B cell (primary cell): ENCODE measurements around the gene LIN52. TPM values are rescaled to one million over a fixed set of nuclear protein-coding genes. Genes with fewer than 3 reads are reported as not detected.

Experiments used
- ATAC-seq: fragments of 200-7000 bp; cut with Tn5 transposase; one replicate; pipeline ENCODE4 v1.10.0; 2021; ENCODE audit warnings: low read depth, mild to moderate bottlenecking, moderate number of reproducible peaks, moderate library complexity
- CTCF ChIA-PET: fragments of 350-600 bp; sonication (Branson Sonifier 250); formaldehyde crosslinking; loops from one replicate; lab custom pipeline; 2021; ENCODE audit warnings: antibody characterized with exemption, inconsistent platforms; lab: Charles Lee
- POLR2A ChIA-PET: fragments of 350-600 bp; sonication (Branson Sonifier 250); formaldehyde crosslinking; loops from one replicate; lab custom pipeline; 2021; ENCODE audit warnings: antibody characterized with exemption; lab: Charles Lee
- DNase-seq: peaks from one replicate; pipeline ENCODE4 v3.0.0; 2013
- H2AFZ ChIP-seq: 2 replicates; pipeline ENCODE4 v1.6.1; 2012; ENCODE audit warnings: mild to moderate bottlenecking, low read depth, low read length; ENCODE audit not compliant: insufficient read depth, poor library complexity, severe bottlenecking
- H3K27ac ChIP-seq, 2 donors: 1 replicate in 1 of 2; 2 replicates in 1 of 2; pipeline ENCODE4 v1.5.1; 2012 to 2013; ENCODE audit warnings: low read length in 2 of 2, mild to moderate bottlenecking in 2 of 2, moderate library complexity in 1 of 2
- H3K27me3 ChIP-seq, 4 experiments: fragments of 200-600 bp in 1 of 4; sonication (generic) in 1 of 4; replicated peaks in 1 of 4; 1 replicate in 2 of 4; 2 replicates in 2 of 4; pipeline versions ENCODE4 v1.6.1 to v1.7.0; 2013 to 2016; ENCODE audit warnings: low read length in 3 of 4, mild to moderate bottlenecking in 2 of 4, mixed read lengths in 1 of 4, moderate library complexity in 1 of 4; ENCODE audit not compliant: insufficient read depth in 4 of 4, control insufficient read depth in 3 of 4; ENCODE audit errors: control extremely low read depth in 1 of 4
- H3K36me3 ChIP-seq, 2 experiments: replicated peaks in 1 of 2; 1 replicate in 1 of 2; 2 replicates in 1 of 2; pipeline versions ENCODE4 v1.6.1 to v1.7.1; 2013; ENCODE audit warnings: low read length in 1 of 2; ENCODE audit not compliant: insufficient read depth in 2 of 2, control insufficient read depth in 1 of 2; ENCODE audit errors: control extremely low read depth in 1 of 2, extremely low read depth in 1 of 2
- H3K4me1 ChIP-seq, 2 donors: fragments of 200-600 bp in 1 of 2; sonication (generic) in 1 of 2; 1 replicate in 1 of 2; 2 replicates in 1 of 2; pipeline versions ENCODE4 v1.5.1 to v1.6.1; 2013 to 2017; ENCODE audit warnings: low read length in 2 of 2; ENCODE audit not compliant: control insufficient read depth in 2 of 2, insufficient read depth in 2 of 2
- H3K4me2 ChIP-seq: replicated peaks from 2 replicates; pipeline ENCODE3; 2012; ENCODE audit warnings: mild to moderate bottlenecking, low read depth, low read length; ENCODE audit not compliant: poor library complexity, severe bottlenecking
- H3K4me3 ChIP-seq, 5 experiments: fragments of 200-600 bp in 1 of 5; sonication (generic) in 1 of 5; 1 replicate in 3 of 5; 2 replicates in 2 of 5; pipeline versions ENCODE4 v1.5.1 to v1.7.0; 2011 to 2016; ENCODE audit warnings: low read length in 4 of 5, mild to moderate bottlenecking in 4 of 5, low read depth in 2 of 5, control low read depth in 1 of 5, moderate library complexity in 1 of 5; ENCODE audit not compliant: insufficient read depth in 1 of 5; ENCODE audit errors: control extremely low read depth in 1 of 5, extremely low read depth in 1 of 5
- H3K79me2 ChIP-seq: fragments of 200-600 bp; sonication (generic); one replicate; pipeline ENCODE4 v1.6.0; 2016; ENCODE audit warnings: low read length; ENCODE audit not compliant: control insufficient read depth, insufficient read depth
- H3K9ac ChIP-seq: fragments of 200-600 bp; sonication (generic); 2 replicates; pipeline ENCODE4 v1.6.1; 2017; ENCODE audit warnings: mild to moderate bottlenecking, low read length, moderate library complexity
- H3K9me3 ChIP-seq, 3 donors: one replicate each; pipeline versions ENCODE4 v1.6.1 to v1.7.1; 2013; ENCODE audit warnings: low read length in 2 of 3; ENCODE audit not compliant: control insufficient read depth in 2 of 3, insufficient read depth in 1 of 3; ENCODE audit errors: control extremely low read depth in 1 of 3
- H4K20me1 ChIP-seq: 2 replicates; pipeline ENCODE4 v1.6.0; 2012; ENCODE audit warnings: mild to moderate bottlenecking, low read length; ENCODE audit not compliant: insufficient read depth, control insufficient read depth, poor library complexity, severe bottlenecking
- H3K27ac Mint-ChIP-seq: one replicate; pipeline ENCODE4 v1.8.0; 2021; ENCODE audit warnings: mixed read lengths
- H3K27me3 Mint-ChIP-seq: one replicate; pipeline ENCODE4 v1.8.0; 2021; ENCODE audit warnings: mixed read lengths
- H3K4me1 Mint-ChIP-seq: one replicate; pipeline ENCODE4 v1.8.0; 2021; ENCODE audit warnings: mixed read lengths
- H3K4me3 Mint-ChIP-seq: one replicate; pipeline ENCODE4 v1.8.0; 2021; ENCODE audit warnings: mixed read lengths
- H3K9me3 Mint-ChIP-seq: one replicate; pipeline ENCODE4 v1.8.0; 2022; ENCODE audit warnings: mixed read lengths; ENCODE audit not compliant: insufficient read depth
- EZH2 ChIP-seq: IDR thresholded peaks from 2 replicates; pipeline ENCODE4 v1.6.1; 2012; ENCODE audit warnings: borderline replicate concordance, low read depth, mild to moderate bottlenecking, moderate library complexity, low read length; ENCODE audit not compliant: insufficient read depth, poor library complexity, severe bottlenecking
- WGBS: methylation state at CpG from one replicate; pipeline ENCODE4 v1.1.5; 2013; ENCODE audit warnings: missing lambda C conversion rate; ENCODE audit not compliant: insufficient coverage; 5-methylcytosine and 5-hydroxymethylcytosine counted together
- intact Hi-C: fragments of 100-400 bp; cut with micrococcal nuclease; formaldehyde crosslinking; loops from one replicate; pipeline ENCODE4 v1.10.0; 2022
- polyA plus RNA-seq: library from polyadenylated mRNA; depleted of rRNA; stranded (reverse); fragments of >200 nt; gene quantifications from 2 replicates; pipeline ENCODE4 v1.2.3, GENCODE V29; 2012
- total RNA-seq, 2 donors: library from RNA; stranded (reverse); fragments of 120-200 nt in 1 of 2; gene quantifications; 1 replicate in 1 of 2; 2 replicates in 1 of 2; pipeline versions ENCODE4 v1.2.3 to v1.2.4, GENCODE V29; 2013 to 2022
- TF ChIP-seq, protein P1 (sequence below): fragments of 200-600 bp; IDR thresholded peaks from one replicate; pipeline ENCODE4 v1.8.0; 2022; ENCODE audit warnings: antibody characterized with exemption, mild to moderate bottlenecking

Gene LIN52
- total and polyA plus RNA-seq, 2 donors (not counting 1 experiment from before 2014, with no cell fraction given): 3.9 to 13.1 TPM

GRCh38 chr14:74235017-74235416 is 150.3 kb downstream of the LIN52 start:
- Histone ChIP-seq H3K79me2 (no peaks in the 10 kb centered on the region), H3K9me3 (peaks cover 0 to 21% (median 4%) of the 10 kb centered on the region in 3 donors), H3K36me3 (no peaks in the 10 kb centered on the region), H3K27me3 (peaks cover 0 to 37% (median 19%) of the 10 kb centered on the region in 4 experiments), H3K4me2 (no peak overlapping the region), H3K27ac (no peak overlapping the region), H3K4me1 (peaks cover 4 to 5% of the 10 kb centered on the region in 2 donors), H4K20me1 (no peaks in the 10 kb centered on the region), H2AFZ (no peak overlapping the region), H3K4me3 (no peak overlapping the region), H3K9ac (no peak overlapping the region)
- DNase-seq: no peak
- ChIA-PET CTCF (no interaction called here), POLR2A (no interaction called here)
- Mint-ChIP-seq H3K4me1 (peaks cover 3% of the 10 kb centered on the region), H3K4me3 (no peak overlapping the region), H3K9me3 (peaks cover 5% of the 10 kb centered on the region), H3K27ac (no peak overlapping the region), H3K27me3 (peaks cover 54% of the 10 kb centered on the region)
- WGBS: no CpG with 5 or more reads among the region's 4 CpGs
- no peak for ATAC-seq
- TF ChIP-seq, protein P1, sequence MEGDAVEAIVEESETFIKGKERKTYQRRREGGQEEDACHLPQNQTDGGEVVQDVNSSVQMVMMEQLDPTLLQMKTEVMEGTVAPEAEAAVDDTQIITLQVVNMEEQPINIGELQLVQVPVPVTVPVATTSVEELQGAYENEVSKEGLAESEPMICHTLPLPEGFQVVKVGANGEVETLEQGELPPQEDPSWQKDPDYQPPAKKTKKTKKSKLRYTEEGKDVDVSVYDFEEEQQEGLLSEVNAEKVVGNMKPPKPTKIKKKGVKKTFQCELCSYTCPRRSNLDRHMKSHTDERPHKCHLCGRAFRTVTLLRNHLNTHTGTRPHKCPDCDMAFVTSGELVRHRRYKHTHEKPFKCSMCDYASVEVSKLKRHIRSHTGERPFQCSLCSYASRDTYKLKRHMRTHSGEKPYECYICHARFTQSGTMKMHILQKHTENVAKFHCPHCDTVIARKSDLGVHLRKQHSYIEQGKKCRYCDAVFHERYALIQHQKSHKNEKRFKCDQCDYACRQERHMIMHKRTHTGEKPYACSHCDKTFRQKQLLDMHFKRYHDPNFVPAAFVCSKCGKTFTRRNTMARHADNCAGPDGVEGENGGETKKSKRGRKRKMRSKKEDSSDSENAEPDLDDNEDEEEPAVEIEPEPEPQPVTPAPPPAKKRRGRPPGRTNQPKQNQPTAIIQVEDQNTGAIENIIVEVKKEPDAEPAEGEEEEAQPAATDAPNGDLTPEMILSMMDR: no peak
- no peak for TF ChIP-seq EZH2
- intact Hi-C loops: no loop called here

- Histone ChIP-seq H3K27me3 (peaks cover 0 to 61% (median 35%) of the 10 kb centered on the region in 4 experiments), H3K4me2 (no peak overlapping the region), H3K27ac (no peak overlapping the region), H4K20me1 (no peaks in the 10 kb centered on the region), H3K9me3 (peaks cover 0 to 30% (median 0%) of the 10 kb centered on the region in 3 donors), H3K36me3 (no peaks in the 10 kb centered on the region), H2AFZ (no peak overlapping the region), H3K4me3 (no peak overlapping the region), H3K9ac (no peak overlapping the region), H3K79me2 (no peaks in the 10 kb centered on the region), H3K4me1 (peaks cover 27 to 28% of the 10 kb centered on the region in 2 donors)
- Mint-ChIP-seq H3K27ac (no peak overlapping the region), H3K4me1 (peaks cover 25% of the 10 kb centered on the region), H3K27me3 (peaks cover 53% of the 10 kb centered on the region), H3K4me3 (no peak overlapping the region), H3K9me3 (no peaks in the 10 kb centered on the region)
- CTCF ChIA-PET: no interaction called here
- POLR2A ChIA-PET: no interaction called here
- intact Hi-C loops: no loop called here
- TF ChIP-seq EZH2: no peak
- TF ChIP-seq, protein P1: no peak
- DNase-seq (no peak), ATAC-seq (no peak)
- WGBS: 100% methylated on average over 1 of the region's 4 CpGs
These were observed 152.7 kb downstream of the LIN52 start for GRCh38 chr14:74237441-74237840.
